Fibroblast of villous mesenchyme (primary cell): ENCODE results near the gene KCNN1. TPM values are rescaled to one million over a fixed set of nuclear protein-coding genes. Genes with fewer than 3 reads are reported as not detected.

Experiments used
- DNase-seq: peaks from one replicate; pipeline ENCODE4 v3.0.0-alpha.2; 2010; ENCODE audit warnings: low read depth
- H3K4me3 ChIP-seq: 2 replicates; pipeline ENCODE4 v1.5.1; 2011; ENCODE audit warnings: low read depth, mild to moderate bottlenecking, low read length
- CTCF ChIP-seq: IDR thresholded peaks from 2 replicates; pipeline ENCODE4 v1.5.1; 2012; ENCODE audit warnings: low read depth, mild to moderate bottlenecking, low read length; ENCODE audit not compliant: insufficient read depth
- total RNA-seq: library from RNA; depleted of rRNA; stranded (reverse); fragments of >200 nt; gene quantifications from 2 replicates; pipeline ENCODE4 v1.2.3, GENCODE V29; 2012

The KCNN1 gene
- total RNA-seq, 1 donor: under 0.01 TPM

- no peak for DNase-seq
- H3K4me3 ChIP-seq: no peak overlapping the region
- TF ChIP-seq CTCF: no peak
Measured at GRCh38 chr19:17997969-17998826, 31.3 kb downstream of the KCNN1 start.

GRCh38 chr19:17998827-17999150 is 31.9 kb downstream of the KCNN1 start:
- no peak for DNase-seq
- no peak overlapping the region for H3K4me3 ChIP-seq
- no peak for TF ChIP-seq CTCF

- no peak for DNase-seq
- no peak for TF ChIP-seq CTCF
- no peak overlapping the region for H3K4me3 ChIP-seq
Measured at GRCh38 chr19:17999684-18000479, 33.0 kb downstream of the KCNN1 start.

GRCh38 chr19:18000480-18000914 is 33.6 kb downstream of the KCNN1 start:
- no peak for TF ChIP-seq CTCF
- DNase-seq: no peak
- peak overlapping the region; percentile 68 for H3K4me3 ChIP-seq

- no peak for TF ChIP-seq CTCF
- peak; percentile 76 for DNase-seq
- H3K4me3 ChIP-seq: peak overlapping the region; percentile 68
Measured at GRCh38 chr19:18000915-18001776, 34.2 kb downstream of the KCNN1 start.

GRCh38 chr19:18001777-18002345 is 35.0 kb downstream of the KCNN1 start:
- H3K4me3 ChIP-seq: peak overlapping the region; percentile 68
- DNase-seq: peak; percentile 25
- no peak for TF ChIP-seq CTCF
